CD14-positive monocyte (primary cell): Measurements from ENCODE around the gene TSHZ1. TPM values are rescaled to one million over a fixed set of nuclear protein-coding genes. Genes with fewer than 3 reads are reported as not detected.

Experiments
- DNase-seq, 3 donors: peaks; one replicate each; pipeline ENCODE4 v3.0.0-alpha.2; 2011 to 2022
- H2AFZ ChIP-seq: 2 replicates; pipeline ENCODE4 v1.6.0; 2012; ENCODE audit warnings: mild to moderate bottlenecking, low read depth, low read length, inconsistent platforms; ENCODE audit not compliant: insufficient read depth, poor library complexity, severe bottlenecking
- H3K27ac ChIP-seq, 2 donors: 1 replicate in 1 of 2; 2 replicates in 1 of 2; pipeline ENCODE4 v1.5.1; 2012 to 2013; ENCODE audit warnings: low read length in 2 of 2, control low read depth in 1 of 2, inconsistent platforms in 1 of 2, low read depth in 1 of 2, mild to moderate bottlenecking in 1 of 2
- H3K27me3 ChIP-seq, 2 donors: one replicate each; pipeline versions ENCODE4 v1.6.0 to v1.6.1; 2011 to 2013; ENCODE audit warnings: low read length in 2 of 2; ENCODE audit not compliant: control insufficient read depth in 2 of 2, insufficient read depth in 2 of 2
- H3K36me3 ChIP-seq, 2 donors: replicated peaks in 1 of 2; 1 replicate in 1 of 2; 2 replicates in 1 of 2; pipeline versions ENCODE4 v1.5.1 to v1.6.1; 2012 to 2013; ENCODE audit warnings: low read length in 2 of 2, control low read depth in 1 of 2, inconsistent platforms in 1 of 2, mild to moderate bottlenecking in 1 of 2; ENCODE audit not compliant: insufficient read depth in 2 of 2, control insufficient read depth in 1 of 2
- H3K4me1 ChIP-seq, 2 donors: 1 replicate in 1 of 2; 2 replicates in 1 of 2; pipeline versions ENCODE4 v1.5.1 to v1.6.1; 2012 to 2013; ENCODE audit warnings: low read length in 2 of 2, control low read depth in 1 of 2, inconsistent platforms in 1 of 2, mild to moderate bottlenecking in 1 of 2, moderate library complexity in 1 of 2; ENCODE audit not compliant: insufficient read depth in 2 of 2, control insufficient read depth in 1 of 2
- H3K4me2 ChIP-seq: replicated peaks from 2 replicates; pipeline ENCODE3; 2012; ENCODE audit warnings: low read length, moderate library complexity, mild to moderate bottlenecking; ENCODE audit not compliant: poor library complexity, severe bottlenecking; ENCODE audit errors: extremely low read depth
- H3K4me3 ChIP-seq, 3 experiments: fragments of 200-600 bp in 1 of 3; sonication (generic) in 1 of 3; replicated peaks in 1 of 3; 1 replicate in 2 of 3; 2 replicates in 1 of 3; pipeline ENCODE4 v1.5.1; 2011 to 2013; ENCODE audit warnings: low read length in 3 of 3, mild to moderate bottlenecking in 3 of 3, control low read depth in 2 of 3, low read depth in 2 of 3, inconsistent platforms in 1 of 3, moderate library complexity in 1 of 3
- H3K79me2 ChIP-seq: 2 replicates; pipeline ENCODE4 v1.6.0; 2012; ENCODE audit warnings: mild to moderate bottlenecking, control low read depth, inconsistent platforms, low read length, moderate library complexity; ENCODE audit not compliant: insufficient read depth
- H3K9ac ChIP-seq: 2 replicates; pipeline ENCODE4 v1.6.0; 2017; ENCODE audit warnings: low read length, mild to moderate bottlenecking; ENCODE audit not compliant: insufficient read depth, poor library complexity, severe bottlenecking
- H3K9me3 ChIP-seq, 2 donors: replicated peaks in 1 of 2; 1 replicate in 1 of 2; 2 replicates in 1 of 2; pipeline versions ENCODE4 v1.5.1 to v1.6.1; 2012 to 2013; ENCODE audit warnings: low read length in 2 of 2, control low read depth in 1 of 2; ENCODE audit not compliant: control insufficient read depth in 1 of 2, insufficient read depth in 1 of 2
- H4K20me1 ChIP-seq: 2 replicates; pipeline ENCODE4 v1.6.0; 2012; ENCODE audit warnings: mild to moderate bottlenecking, low read length, control low read depth, moderate library complexity; ENCODE audit not compliant: insufficient read depth
- H3K27ac Mint-ChIP-seq, 7 donors: one replicate each; pipeline ENCODE4 v1.8.0; 2020; ENCODE audit warnings: mild to moderate bottlenecking in 7 of 7, mixed read lengths in 7 of 7, moderate library complexity in 6 of 7, inconsistent platforms in 2 of 7
- H3K27me3 Mint-ChIP-seq, 3 donors: one replicate each; pipeline ENCODE4 v1.8.0; 2021 to 2022; ENCODE audit warnings: low read depth in 3 of 3, mild to moderate bottlenecking in 3 of 3, mixed read lengths in 3 of 3, moderate library complexity in 3 of 3, inconsistent platforms in 1 of 3
- H3K36me3 Mint-ChIP-seq, 2 donors: one replicate each; pipeline ENCODE4 v1.8.0; 2020; ENCODE audit warnings: mixed read lengths in 2 of 2, inconsistent platforms in 1 of 2, mild to moderate bottlenecking in 1 of 2
- H3K4me1 Mint-ChIP-seq: one replicate; pipeline ENCODE4 v1.8.0; 2020; ENCODE audit warnings: mild to moderate bottlenecking, mixed read lengths
- H3K4me3 Mint-ChIP-seq, 2 donors: one replicate each; pipeline ENCODE4 v1.8.0; 2020; ENCODE audit warnings: mild to moderate bottlenecking in 2 of 2, mixed read lengths in 2 of 2, moderate library complexity in 1 of 2
- H3K9me3 Mint-ChIP-seq, 7 donors: one replicate each; pipeline ENCODE4 v1.8.0; 2020 to 2022; ENCODE audit warnings: mixed read lengths in 7 of 7, mild to moderate bottlenecking in 6 of 7, moderate library complexity in 6 of 7, inconsistent platforms in 2 of 7
- WGBS: methylation state at CpG from one replicate; pipeline ENCODE4 v1.1.5; 2013; ENCODE audit warnings: missing lambda C conversion rate; ENCODE audit not compliant: insufficient coverage; 5-methylcytosine and 5-hydroxymethylcytosine counted together
- intact Hi-C, 2 donors: fragments of 100-400 bp; cut with micrococcal nuclease; formaldehyde crosslinking; loops; one replicate each; pipeline versions ENCODE4 v1.15.0 to v1.15.1; 2023
- polyA plus RNA-seq, 3 donors: library from polyadenylated mRNA; depleted of rRNA in 1 of 3; unstranded in 2 of 3; stranded (reverse) in 1 of 3; fragments of 300-500 nt in 2 of 3; fragments of >200 nt in 1 of 3; fragmentation: Illumina TruSeq in 2 of 3; gene quantifications; 1 replicate in 2 of 3; 2 replicates in 1 of 3; pipeline ENCODE4 v1.2.3, GENCODE V29; 2012 to 2021
- TF ChIP-seq, protein P1 (sequence below): fragments of 200-600 bp; IDR thresholded peaks from one replicate; pipeline ENCODE4 v1.8.0; 2022; ENCODE audit warnings: antibody characterized with exemption, mild to moderate bottlenecking

TSHZ1 gene
- polyA plus RNA-seq, 3 donors, result 0.76 to 3.3 (median 1.4) TPM

DNA sequence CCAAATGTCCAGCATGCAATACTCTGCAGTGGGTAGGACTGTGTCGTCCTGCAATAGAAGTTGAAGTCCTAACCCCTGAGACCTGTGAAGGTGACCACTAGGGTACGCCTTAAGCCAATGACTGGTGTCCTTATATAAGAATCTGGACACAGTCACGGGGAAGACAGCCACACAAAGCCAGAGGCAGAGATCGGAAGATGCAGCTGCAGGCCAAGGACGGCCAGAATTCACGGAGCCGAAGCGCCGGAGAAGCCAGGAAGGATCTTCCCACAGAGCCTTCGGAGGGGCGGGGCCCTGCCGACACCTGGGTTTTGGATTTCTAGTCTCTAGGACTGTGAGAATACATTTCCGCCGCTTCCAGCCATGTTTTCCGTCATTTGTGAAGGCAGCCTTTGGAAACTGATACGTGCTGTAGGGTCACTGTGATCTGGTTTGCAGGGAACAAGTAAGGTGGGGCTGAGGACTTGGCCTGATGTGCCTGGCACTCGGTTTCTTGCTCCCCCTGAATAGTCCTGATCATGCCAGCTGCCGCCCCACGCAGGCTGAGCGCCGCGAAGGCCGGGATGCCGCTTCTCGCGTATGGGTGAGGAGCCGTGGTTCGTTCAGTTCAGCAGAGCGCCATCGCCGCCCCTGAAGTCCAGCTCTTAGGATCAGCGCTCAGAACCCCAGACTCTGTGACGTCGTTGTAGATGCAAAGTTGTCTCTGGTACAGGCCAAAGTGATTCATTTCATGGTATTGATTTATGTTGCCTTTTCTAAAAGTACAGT is 40.4 kb upstream of the TSHZ1 start:
- no peaks in the 10 kb centered on the region for H3K79me2 ChIP-seq
- H3K27ac Mint-ChIP-seq, result no peak overlapping the region
- intact Hi-C loops, result no loop called here
- H3K9me3 ChIP-seq, result no peaks in the 10 kb centered on the region
- no peaks in the 10 kb centered on the region for H3K27me3 ChIP-seq
- H3K4me1 ChIP-seq, result peaks cover 0 to 5% of the 10 kb centered on the region in 2 donors
- TF ChIP-seq, protein P1, sequence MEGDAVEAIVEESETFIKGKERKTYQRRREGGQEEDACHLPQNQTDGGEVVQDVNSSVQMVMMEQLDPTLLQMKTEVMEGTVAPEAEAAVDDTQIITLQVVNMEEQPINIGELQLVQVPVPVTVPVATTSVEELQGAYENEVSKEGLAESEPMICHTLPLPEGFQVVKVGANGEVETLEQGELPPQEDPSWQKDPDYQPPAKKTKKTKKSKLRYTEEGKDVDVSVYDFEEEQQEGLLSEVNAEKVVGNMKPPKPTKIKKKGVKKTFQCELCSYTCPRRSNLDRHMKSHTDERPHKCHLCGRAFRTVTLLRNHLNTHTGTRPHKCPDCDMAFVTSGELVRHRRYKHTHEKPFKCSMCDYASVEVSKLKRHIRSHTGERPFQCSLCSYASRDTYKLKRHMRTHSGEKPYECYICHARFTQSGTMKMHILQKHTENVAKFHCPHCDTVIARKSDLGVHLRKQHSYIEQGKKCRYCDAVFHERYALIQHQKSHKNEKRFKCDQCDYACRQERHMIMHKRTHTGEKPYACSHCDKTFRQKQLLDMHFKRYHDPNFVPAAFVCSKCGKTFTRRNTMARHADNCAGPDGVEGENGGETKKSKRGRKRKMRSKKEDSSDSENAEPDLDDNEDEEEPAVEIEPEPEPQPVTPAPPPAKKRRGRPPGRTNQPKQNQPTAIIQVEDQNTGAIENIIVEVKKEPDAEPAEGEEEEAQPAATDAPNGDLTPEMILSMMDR, result no peak
- WGBS, result 96% methylated on average over 31 of the region's 34 CpGs
- H3K4me3 Mint-ChIP-seq, result no peak overlapping the region
- peaks cover 0 to 4% (median 2%) of the 10 kb centered on the region in 7 donors for H3K9me3 Mint-ChIP-seq
- peaks cover 10% of the 10 kb centered on the region for H3K4me1 Mint-ChIP-seq
- no peaks in the 10 kb centered on the region for H4K20me1 ChIP-seq
- no peak for DNase-seq
- no peak overlapping the region for H3K4me3 ChIP-seq
- H3K4me2 ChIP-seq, result no peak overlapping the region
- no peak overlapping the region for H3K27ac ChIP-seq
- no peak overlapping the region for H2AFZ ChIP-seq
- H3K36me3 Mint-ChIP-seq, result no peaks in the 10 kb centered on the region
- no peaks in the 10 kb centered on the region for H3K36me3 ChIP-seq
- H3K9ac ChIP-seq, result no peak overlapping the region
- H3K27me3 Mint-ChIP-seq, result peaks cover 7 to 12% (median 11%) of the 10 kb centered on the region in 3 donors

DNA sequence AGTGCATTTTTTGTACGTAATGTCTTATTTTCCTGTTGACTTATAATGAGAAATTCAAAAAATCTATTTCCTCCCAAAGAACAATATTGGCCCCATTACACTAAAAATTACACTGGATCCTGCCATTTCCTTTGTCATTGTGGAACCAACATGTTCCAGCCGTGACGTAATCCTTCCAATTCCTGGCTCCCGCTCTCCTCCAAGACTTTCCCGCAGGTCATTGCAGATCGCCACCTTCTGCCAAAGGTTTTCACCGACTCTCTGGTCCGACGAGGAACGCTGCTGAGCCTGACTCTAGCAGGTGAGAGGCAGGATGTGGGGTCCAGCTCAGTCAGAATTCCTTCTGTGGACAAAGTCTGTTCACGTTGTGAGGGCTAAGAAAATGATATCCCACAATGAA is 39.7 kb upstream of the TSHZ1 start:
- intact Hi-C loops, result no loop called here
- Histone ChIP-seq H3K9ac (no peak overlapping the region), H2AFZ (no peak overlapping the region), H3K4me3 (no peak overlapping the region), H3K4me1 (peaks cover 0 to 5% of the 10 kb centered on the region in 2 donors), H3K27me3 (no peaks in the 10 kb centered on the region), H3K27ac (no peak overlapping the region), H3K79me2 (no peaks in the 10 kb centered on the region), H4K20me1 (no peaks in the 10 kb centered on the region), H3K9me3 (no peaks in the 10 kb centered on the region), H3K4me2 (no peak overlapping the region), H3K36me3 (no peaks in the 10 kb centered on the region)
- no peak overlapping the region for H3K4me3 Mint-ChIP-seq
- H3K4me1 Mint-ChIP-seq, result peaks cover 10% of the 10 kb centered on the region
- peaks cover 7 to 12% (median 11%) of the 10 kb centered on the region in 3 donors for H3K27me3 Mint-ChIP-seq
- H3K9me3 Mint-ChIP-seq, result peaks cover 0 to 2% (median 0%) of the 10 kb centered on the region in 7 donors
- WGBS, result 92% methylated on average over 10 of the region's 11 CpGs
- H3K27ac Mint-ChIP-seq, result no peak overlapping the region
- TF ChIP-seq, protein P1, result no peak
- DNase-seq, result no peak
- H3K36me3 Mint-ChIP-seq, result no peaks in the 10 kb centered on the region
